H1 (cell line): ENCODE data around the gene BANF1. TPM values are rescaled to one million over a fixed set of nuclear protein-coding genes. Genes with fewer than 3 reads are reported as not detected.

Source experiments
- BACH1 ChIP-seq: IDR thresholded peaks from 2 replicates; pipeline ENCODE4 v1.6.1; 2012; ENCODE audit warnings: low read length, improper control_type of control experiment
- CHD1 ChIP-seq: IDR thresholded peaks from 2 replicates; pipeline ENCODE4 v1.6.1; 2012; ENCODE audit warnings: low read depth, low read length, improper control_type of control experiment
- CREB1 ChIP-seq: IDR thresholded peaks from 2 replicates; pipeline ENCODE4 v1.6.1; 2012; ENCODE audit warnings: inconsistent platforms
- MAFK ChIP-seq: IDR thresholded peaks from 2 replicates; pipeline ENCODE4 v1.6.1; 2012; ENCODE audit warnings: low read depth, mild to moderate bottlenecking, improper control_type of control experiment, low read length
- NRF1 ChIP-seq: IDR thresholded peaks from 2 replicates; pipeline ENCODE4 v1.6.1; 2011; ENCODE audit warnings: mild to moderate bottlenecking, low read depth, low read length, improper control_type of control experiment
- POLR2AphosphoS5 ChIP-seq: IDR thresholded peaks from 2 replicates; pipeline ENCODE4 v1.6.1; 2011; ENCODE audit warnings: low read depth, low read length
- RBBP5 ChIP-seq: IDR thresholded peaks from 2 replicates; pipeline ENCODE4 v1.7.1; 2012; ENCODE audit warnings: low read depth, mild to moderate bottlenecking, inconsistent platforms, low read length, moderate library complexity, borderline replicate concordance
- SP4 ChIP-seq: IDR thresholded peaks from 2 replicates; pipeline ENCODE4 v1.6.1; 2012; ENCODE audit warnings: low read length, inconsistent platforms
- YY1 ChIP-seq: IDR thresholded peaks from 2 replicates; pipeline ENCODE4 v1.6.1; 2011; ENCODE audit warnings: low read depth, mild to moderate bottlenecking, low read length
- polyA plus RNA-seq, 7 experiments: library from polyadenylated mRNA; depleted of rRNA in 3 of 7; stranded (reverse) in 5 of 7; unstranded in 2 of 7; fragments of >200 nt in 5 of 7; fragments of 200-250 nt in 2 of 7; gene quantifications; 1 replicate in 5 of 7; 2 replicates in 1 of 7; 4 replicates in 1 of 7; pipeline versions ENCODE4 v1.2.1 to v1.2.3, GENCODE V29; 2011 to 2013; ENCODE audit warnings: missing spikeins in 2 of 7, mixed read lengths in 2 of 7
- total RNA-seq: library from RNA; stranded (reverse); fragmentation: NEBNext Ultra II Directional; extraction: Animal tissue kit (Norgen Biotek cat#: 25700); gene quantifications from 2 replicates; pipeline ENCODE4 v1.2.1, GENCODE V29; 2021

The BANF1 gene
- total and polyA plus RNA-seq, 2 of the 8 experiments (the other 6 are each of a cell fraction or from before 2014, with no cell fraction given), result 330 to 467 TPM

GRCh38 chr11:66035653-66036333 lies 33.5 kb downstream of the BANF1 start (continued):
- TF ChIP-seq SP4, result no peak
- no peak for TF ChIP-seq YY1
- no peak for TF ChIP-seq POLR2AphosphoS5
- no peak for TF ChIP-seq BACH1
- TF ChIP-seq MAFK, result no peak
- TF ChIP-seq CREB1, result no peak
- no peak for TF ChIP-seq RBBP5
- TF ChIP-seq CHD1, result no peak
- TF ChIP-seq NRF1, result no peak
